ENCODE results near the gene ZIC5.
A peak's percentile ranks its signal among the peaks of the same experiment; 100 is the strongest.

The ZIC5 gene

GRCh38 chr13:99968521-99969452, 2.8 kb downstream of the ZIC5 start:
- H3K4me3 ChIP-seq: peak overlapping the region; percentile 89
- no peak for DNase-seq (ENCODE audit: low read depth, low spot score)
- H3K27ac ChIP-seq: peak overlapping the region; percentile 97
- no peaks in the 10 kb centered on the region for H3K9me3 ChIP-seq (ENCODE audit: low read depth, low read length)
- peak overlapping the region; percentile 99 for H3K9ac ChIP-seq (ENCODE audit: insufficient read length)
- TF ChIP-seq FOXP2 (optimal IDR thresholded peaks at IDR 0.05; ENCODE audit: control extremely low read depth, extremely low read length, insufficient read depth): no peak
- no peak for TF ChIP-seq EZH2 (IDR thresholded peaks at IDR 0.05)
- TF ChIP-seq POLR2AphosphoS5 (IDR thresholded peaks at IDR 0.05; ENCODE audit: borderline replicate concordance, low read depth, low read length): no peak
- H3K36me3 ChIP-seq (ENCODE audit: insufficient read depth, low read length): peaks cover 43% of the 10 kb centered on the region

- Histone ChIP-seq H3K27ac (peak overlapping the region; percentile 97), H3K9me3 (ENCODE audit: low read depth, low read length) (no peaks in the 10 kb centered on the region), H3K36me3 (ENCODE audit: insufficient read depth, low read length) (peaks cover 46% of the 10 kb centered on the region)
Observed at GRCh38 chr13:99967869-99968520, 3.6 kb downstream of the ZIC5 start.

GRCh38 chr13:99967498-99967868, 4.1 kb downstream of the ZIC5 start:
- TF ChIP-seq FOXP2 (optimal IDR thresholded peaks at IDR 0.05; ENCODE audit: control extremely low read depth, extremely low read length, insufficient read depth): no peak
- TF ChIP-seq EZH2 (IDR thresholded peaks at IDR 0.05): no peak
- TF ChIP-seq POLR2AphosphoS5 (IDR thresholded peaks at IDR 0.05; ENCODE audit: borderline replicate concordance, low read depth, low read length): no peak; the same call in 1 of the 2 replicates
- H3K4me3 ChIP-seq: peak overlapping the region; percentile 89

More at GRCh38 chr13:99967869-99968520, 3.6 kb downstream of the ZIC5 start:
- Histone ChIP-seq H3K4me3 (peak overlapping the region; percentile 89), H3K9ac (ENCODE audit: insufficient read length) (peak overlapping the region; percentile 99)
- no peak for TF ChIP-seq FOXP2 (optimal IDR thresholded peaks at IDR 0.05; ENCODE audit: control extremely low read depth, extremely low read length, insufficient read depth)
- peak; percentile 61 for TF ChIP-seq POLR2AphosphoS5 (IDR thresholded peaks at IDR 0.05; ENCODE audit: borderline replicate concordance, low read depth, low read length)
- no peak for DNase-seq (ENCODE audit: low read depth, low spot score)

GRCh38 chr13:99966064-99966805, 5.3 kb downstream of the ZIC5 start:
- H3K36me3 ChIP-seq (ENCODE audit: insufficient read depth, low read length): peaks cover 46% of the 10 kb centered on the region
- no peaks in the 10 kb centered on the region for H3K9me3 ChIP-seq (ENCODE audit: low read depth, low read length)
- H3K4me3 ChIP-seq: peak overlapping the region; percentile 89
- no peak for DNase-seq (ENCODE audit: low read depth, low spot score)
- TF ChIP-seq EZH2 (IDR thresholded peaks at IDR 0.05) (no peak), POLR2AphosphoS5 (IDR thresholded peaks at IDR 0.05; ENCODE audit: borderline replicate concordance, low read depth, low read length) (no peak), FOXP2 (optimal IDR thresholded peaks at IDR 0.05; ENCODE audit: control extremely low read depth, extremely low read length, insufficient read depth) (no peak)
- peak overlapping the region; percentile 99 for H3K9ac ChIP-seq (ENCODE audit: insufficient read length)
- H3K27ac ChIP-seq: peak overlapping the region; percentile 97

More at GRCh38 chr13:99967498-99967868, 4.1 kb downstream of the ZIC5 start:
- Histone ChIP-seq H3K36me3 (ENCODE audit: insufficient read depth, low read length) (peaks cover 46% of the 10 kb centered on the region), H3K9ac (ENCODE audit: insufficient read length) (peak overlapping the region; percentile 99), H3K27ac (peak overlapping the region; percentile 97), H3K9me3 (ENCODE audit: low read depth, low read length) (no peaks in the 10 kb centered on the region)
- DNase-seq (ENCODE audit: low read depth, low spot score): no peak

- no peaks in the 10 kb centered on the region for H3K9me3 ChIP-seq (ENCODE audit: low read depth, low read length)
- peaks cover 46% of the 10 kb centered on the region for H3K36me3 ChIP-seq (ENCODE audit: insufficient read depth, low read length)
- H3K27ac ChIP-seq: peak overlapping the region; percentile 97; the same call in 1 of the 2 replicates
- no peak for TF ChIP-seq EZH2 (IDR thresholded peaks at IDR 0.05)
- TF ChIP-seq FOXP2 (optimal IDR thresholded peaks at IDR 0.05; ENCODE audit: control extremely low read depth, extremely low read length, insufficient read depth): no peak
- DNase-seq (ENCODE audit: low read depth, low spot score): no peak
- no peak overlapping the region for H3K9ac ChIP-seq (ENCODE audit: insufficient read length)
- no peak overlapping the region; the same call in 1 of the 2 replicates for H3K4me3 ChIP-seq
Observed at GRCh38 chr13:99965329-99966000, 6.1 kb downstream of the ZIC5 start.

GRCh38 chr13:99963816-99964339, 7.7 kb downstream of the ZIC5 start:
- no peak for TF ChIP-seq EZH2 (IDR thresholded peaks at IDR 0.05)
- TF ChIP-seq POLR2AphosphoS5 (IDR thresholded peaks at IDR 0.05; ENCODE audit: borderline replicate concordance, low read depth, low read length): no peak; the same call in none of the 2 replicates
- TF ChIP-seq FOXP2 (optimal IDR thresholded peaks at IDR 0.05; ENCODE audit: control extremely low read depth, extremely low read length, insufficient read depth): no peak
- no peak for DNase-seq (ENCODE audit: low read depth, low spot score)
- Histone ChIP-seq H3K9me3 (ENCODE audit: low read depth, low read length) (no peaks in the 10 kb centered on the region), H3K4me3 (no peak overlapping the region), H3K36me3 (ENCODE audit: insufficient read depth, low read length) (peaks cover 40% of the 10 kb centered on the region), H3K9ac (ENCODE audit: insufficient read length) (no peak overlapping the region), H3K27ac (peak overlapping the region; percentile 4; the same call in 1 of the 2 replicates)

- H3K36me3 ChIP-seq (ENCODE audit: insufficient read depth, low read length): peaks cover 28% of the 10 kb centered on the region
- H3K9ac ChIP-seq (ENCODE audit: insufficient read length): no peak overlapping the region
- no peak overlapping the region for H3K4me3 ChIP-seq
- TF ChIP-seq EZH2 (IDR thresholded peaks at IDR 0.05) (no peak), FOXP2 (optimal IDR thresholded peaks at IDR 0.05; ENCODE audit: control extremely low read depth, extremely low read length, insufficient read depth) (no peak), POLR2AphosphoS5 (IDR thresholded peaks at IDR 0.05; ENCODE audit: borderline replicate concordance, low read depth, low read length) (no peak)
- no peak for DNase-seq (ENCODE audit: low read depth, low spot score)
- H3K27ac ChIP-seq: peak overlapping the region; percentile 46; the same call in 1 of the 2 replicates
- H3K9me3 ChIP-seq (ENCODE audit: low read depth, low read length): no peaks in the 10 kb centered on the region
Observed at GRCh38 chr13:99962242-99962641, 9.3 kb downstream of the ZIC5 start.

Measured in SK-N-MC (cell line).